WI38 (cell line): ENCODE data around the gene LILRA5.

ENCODE experiments used
- H3K4me3 ChIP-seq: 2 replicates; pipeline ENCODE4 v1.5.1; 2011; ENCODE audit warnings: low read depth, mild to moderate bottlenecking, control low read depth, low read length
- TF ChIP-seq, protein P1 (sequence below): IDR thresholded peaks from 2 replicates; pipeline ENCODE4 v1.5.1; 2012; ENCODE audit warnings: low read depth, mild to moderate bottlenecking, control low read depth, low read length

LILRA5 gene

DNA sequence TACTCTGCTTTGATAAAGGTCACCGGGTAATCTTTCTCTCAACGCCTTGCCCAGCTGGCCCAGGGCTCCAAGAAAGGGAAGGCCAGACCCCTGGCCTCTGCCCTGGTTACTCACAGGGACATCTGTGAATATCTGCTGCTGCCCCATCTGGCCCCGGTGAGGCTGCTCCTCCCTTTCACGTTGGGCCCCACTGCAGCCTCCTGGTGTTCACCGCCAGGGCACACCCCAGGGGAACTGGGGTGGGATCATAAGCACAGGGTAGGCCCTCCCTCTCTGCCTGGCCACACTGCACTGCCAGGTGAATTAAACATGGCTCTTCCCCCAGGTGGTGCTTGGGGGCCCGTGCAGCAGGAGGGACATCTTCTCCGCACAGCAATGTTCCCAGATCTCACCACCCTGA, 39.1 kb upstream of the LILRA5 start:
- TF ChIP-seq, protein P1, sequence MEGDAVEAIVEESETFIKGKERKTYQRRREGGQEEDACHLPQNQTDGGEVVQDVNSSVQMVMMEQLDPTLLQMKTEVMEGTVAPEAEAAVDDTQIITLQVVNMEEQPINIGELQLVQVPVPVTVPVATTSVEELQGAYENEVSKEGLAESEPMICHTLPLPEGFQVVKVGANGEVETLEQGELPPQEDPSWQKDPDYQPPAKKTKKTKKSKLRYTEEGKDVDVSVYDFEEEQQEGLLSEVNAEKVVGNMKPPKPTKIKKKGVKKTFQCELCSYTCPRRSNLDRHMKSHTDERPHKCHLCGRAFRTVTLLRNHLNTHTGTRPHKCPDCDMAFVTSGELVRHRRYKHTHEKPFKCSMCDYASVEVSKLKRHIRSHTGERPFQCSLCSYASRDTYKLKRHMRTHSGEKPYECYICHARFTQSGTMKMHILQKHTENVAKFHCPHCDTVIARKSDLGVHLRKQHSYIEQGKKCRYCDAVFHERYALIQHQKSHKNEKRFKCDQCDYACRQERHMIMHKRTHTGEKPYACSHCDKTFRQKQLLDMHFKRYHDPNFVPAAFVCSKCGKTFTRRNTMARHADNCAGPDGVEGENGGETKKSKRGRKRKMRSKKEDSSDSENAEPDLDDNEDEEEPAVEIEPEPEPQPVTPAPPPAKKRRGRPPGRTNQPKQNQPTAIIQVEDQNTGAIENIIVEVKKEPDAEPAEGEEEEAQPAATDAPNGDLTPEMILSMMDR, result no peak
- H3K4me3 ChIP-seq, result no peak overlapping the region

DNA sequence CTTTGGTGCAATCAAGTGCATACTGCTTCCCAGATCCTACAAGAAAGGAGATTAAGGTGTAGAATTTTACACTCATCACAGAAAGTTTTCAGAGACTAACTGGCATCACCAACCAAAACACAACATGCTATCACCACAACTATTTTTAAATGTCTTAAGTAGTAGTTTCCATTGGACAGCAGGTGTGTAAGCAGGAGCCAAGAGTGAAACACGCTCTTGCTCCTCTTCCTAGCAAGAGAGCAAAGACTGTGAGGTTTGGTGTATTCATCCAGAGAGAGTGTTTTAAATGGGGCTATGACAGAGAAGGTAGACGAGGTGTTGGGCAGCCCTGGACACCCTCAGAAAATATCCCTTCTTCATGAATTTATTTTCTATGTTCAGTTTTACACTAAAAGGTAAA, 38.5 kb upstream of the LILRA5 start:
- TF ChIP-seq, protein P1, result no peak
- no peak overlapping the region for H3K4me3 ChIP-seq

DNA sequence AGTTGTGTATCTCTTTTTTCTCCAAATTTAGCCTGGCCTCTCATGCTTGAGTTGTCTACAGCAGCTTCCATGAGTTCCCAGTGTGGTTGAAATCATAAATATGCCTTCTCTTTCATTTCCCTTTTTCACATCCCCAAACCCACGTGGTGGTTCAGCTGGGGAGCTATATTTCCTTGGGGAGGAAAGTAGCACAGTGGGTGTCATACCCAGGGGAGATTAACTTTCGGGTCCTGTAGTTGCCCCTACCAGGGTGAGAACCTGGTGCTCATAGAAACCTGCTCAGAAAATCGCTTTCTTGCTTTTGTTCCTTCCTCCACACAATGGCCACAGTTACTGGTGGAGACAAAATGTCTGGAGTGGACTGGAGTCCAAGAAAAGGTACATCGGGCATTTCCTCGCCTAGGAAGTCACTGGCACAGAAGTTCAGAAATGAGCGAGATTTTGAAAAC, 33.0 kb upstream of the LILRA5 start:
- TF ChIP-seq, protein P1, result no peak
- no peak overlapping the region for H3K4me3 ChIP-seq

DNA sequence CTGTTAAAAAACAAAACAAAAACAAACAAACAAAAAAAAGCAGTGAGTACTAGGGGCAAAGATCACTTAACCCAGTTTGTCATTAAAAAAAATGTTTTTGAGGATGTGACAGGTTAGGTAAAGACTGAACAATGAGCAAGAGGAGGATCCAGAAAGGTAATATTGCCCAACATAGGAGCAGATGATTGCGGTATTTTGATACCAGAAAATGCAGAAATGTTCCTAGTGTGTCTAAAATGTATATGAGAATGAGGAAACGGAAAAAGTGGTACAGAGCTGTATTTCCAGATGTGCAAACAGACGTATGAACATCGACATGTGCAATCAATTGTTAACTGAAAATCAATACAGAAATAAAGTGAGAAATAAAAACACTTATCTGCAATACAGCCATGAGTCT, 30.9 kb upstream of the LILRA5 start:
- TF ChIP-seq, protein P1, result no peak
- H3K4me3 ChIP-seq, result no peak overlapping the region

DNA sequence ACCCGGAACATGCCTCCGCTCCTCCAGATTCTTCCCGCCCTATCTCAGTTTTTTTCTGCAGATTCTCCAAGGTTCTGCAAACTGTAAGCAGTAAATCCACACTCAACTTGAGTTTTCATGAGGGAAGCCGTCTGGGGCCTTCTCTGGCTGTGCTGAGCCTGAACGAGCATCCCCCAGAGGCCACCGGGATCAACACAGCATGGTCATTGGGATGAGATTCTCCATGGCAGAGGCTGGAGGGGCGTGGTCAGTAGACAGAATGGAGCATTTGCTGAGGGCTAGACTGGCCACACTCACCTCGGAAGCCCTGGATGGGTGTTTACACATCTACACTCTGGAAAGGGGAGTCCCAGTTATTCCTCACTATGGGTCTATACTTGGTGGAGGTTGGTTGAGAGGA, 28.3 kb upstream of the LILRA5 start:
- TF ChIP-seq, protein P1, result no peak
- no peak overlapping the region for H3K4me3 ChIP-seq

DNA sequence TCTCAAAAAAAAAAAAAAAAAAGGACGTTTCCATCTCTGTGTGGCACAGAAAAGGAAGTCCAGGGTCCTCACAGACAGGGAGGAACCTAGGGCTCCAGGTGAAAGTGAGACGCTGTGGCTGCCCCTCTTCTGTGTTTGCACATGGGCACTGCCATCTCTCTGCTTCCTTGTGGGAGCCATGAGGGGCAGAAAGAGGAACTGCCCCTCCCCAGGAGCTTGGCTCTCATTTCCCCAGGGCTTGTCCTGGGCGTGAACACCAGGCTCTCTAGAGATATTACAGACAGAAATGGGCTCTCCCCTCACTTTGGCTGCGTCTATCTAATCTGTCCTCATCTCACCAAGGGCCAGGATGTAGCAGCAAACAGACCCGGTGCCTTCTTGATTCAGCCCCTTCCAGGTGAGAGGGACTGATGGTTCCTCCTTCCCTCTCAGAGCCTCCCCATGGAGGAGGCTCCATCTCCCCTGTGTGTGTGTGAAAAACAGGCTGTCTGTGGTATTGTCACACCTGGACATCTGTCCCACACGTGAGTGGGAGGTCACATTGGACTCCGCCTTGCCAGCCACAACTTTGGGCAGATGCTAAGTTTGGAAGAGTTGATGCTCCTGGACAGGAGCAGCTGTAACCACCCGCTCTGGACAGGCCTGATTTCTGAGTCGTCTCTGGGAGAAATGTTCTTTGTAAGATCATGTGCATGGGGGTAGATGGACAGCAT, 26.8 kb upstream of the LILRA5 start:
- TF ChIP-seq, protein P1, result no peak
- no peak overlapping the region for H3K4me3 ChIP-seq

DNA sequence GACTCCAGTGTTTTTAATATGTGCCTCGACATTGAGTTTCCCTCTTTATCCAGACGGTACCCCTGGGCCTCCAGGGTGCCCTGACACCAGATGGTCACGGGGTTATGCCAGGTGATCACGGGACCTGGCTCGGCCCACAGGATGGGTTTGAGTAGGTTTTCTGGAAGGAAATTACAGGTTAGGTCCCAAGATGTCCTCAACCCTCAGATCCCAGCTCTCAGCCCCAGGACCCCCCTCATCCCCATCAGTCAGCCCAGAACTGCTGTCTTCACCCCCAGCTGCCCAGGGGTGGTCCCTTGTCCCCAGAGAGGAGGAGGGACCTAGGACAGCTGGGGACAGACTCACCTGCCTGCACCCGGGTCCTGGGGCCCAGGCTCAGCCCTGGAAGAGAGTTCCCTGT, 25.6 kb upstream of the LILRA5 start:
- TF ChIP-seq, protein P1, result no peak
- no peak overlapping the region for H3K4me3 ChIP-seq
